COLO668 (cell line): ENCODE results near the gene CD22.

Experiments
- DNase-seq: peaks from one replicate; lab custom pipeline; 2025; ENCODE audit not compliant: unreplicated experiment; lab: John Stamatoyannopoulos, UW

The CD22 gene

DNA sequence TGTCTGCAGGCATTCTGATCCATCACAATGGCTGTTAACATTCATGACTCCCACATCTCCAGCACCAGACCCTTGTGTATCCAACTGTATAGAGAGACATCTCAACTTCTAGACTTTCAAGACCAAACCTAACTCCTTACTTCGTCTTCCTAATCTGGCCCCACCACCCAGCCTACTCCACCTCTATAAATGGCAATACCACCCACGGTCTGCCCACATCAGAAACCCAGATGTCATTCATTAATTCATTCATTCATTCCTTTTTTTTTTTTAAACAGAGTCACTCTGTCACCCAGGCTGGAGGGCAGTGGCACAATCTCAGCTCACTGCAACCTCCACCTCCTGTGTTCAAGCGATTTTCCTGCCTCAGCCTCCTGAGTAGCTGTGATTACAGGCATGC is 52.3 kb downstream of the CD22 start:
- no peak for DNase-seq

GRCh38 chr19:35381926-35382325 is 52.9 kb downstream of the CD22 start:
- no peak for DNase-seq

GRCh38 chr19:35383536-35383935 is 54.5 kb downstream of the CD22 start:
- DNase-seq, result no peak

DNA sequence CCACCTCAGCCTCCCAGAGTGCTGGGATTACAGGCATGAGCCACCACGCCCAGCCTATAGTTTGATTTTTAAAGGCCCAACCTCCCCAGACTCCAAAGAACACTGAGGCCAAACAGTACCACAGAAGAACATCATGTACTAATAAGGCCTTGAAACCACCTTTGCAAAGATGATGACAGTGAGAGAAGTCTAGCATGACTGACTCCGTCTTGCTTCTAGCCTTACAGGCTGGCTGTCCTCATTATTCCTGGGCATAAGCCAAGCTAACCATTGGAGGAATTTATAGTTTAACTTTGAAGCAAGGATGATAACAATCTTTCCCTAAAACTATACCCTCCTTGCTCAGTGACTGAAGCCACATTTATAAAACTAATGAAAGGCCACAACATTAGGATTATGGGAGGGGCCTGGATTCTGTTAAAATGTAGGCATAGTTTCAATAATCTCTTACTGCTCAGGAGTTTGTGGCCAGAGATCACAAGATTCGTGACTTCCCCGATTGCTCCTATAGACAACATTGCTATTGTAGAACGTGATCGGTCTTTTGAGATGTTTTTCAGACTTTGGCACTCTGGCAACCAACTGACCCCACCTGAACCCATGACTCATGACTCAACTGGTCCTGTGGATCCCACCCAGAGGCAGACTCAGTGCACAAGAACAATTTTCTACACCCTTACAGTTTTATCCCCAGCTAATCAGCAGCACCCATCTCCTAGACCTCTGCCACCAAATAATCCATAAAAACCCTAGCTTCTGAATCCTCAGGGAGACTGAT is 59.5 kb downstream of the CD22 start:
- no peak for DNase-seq

DNA sequence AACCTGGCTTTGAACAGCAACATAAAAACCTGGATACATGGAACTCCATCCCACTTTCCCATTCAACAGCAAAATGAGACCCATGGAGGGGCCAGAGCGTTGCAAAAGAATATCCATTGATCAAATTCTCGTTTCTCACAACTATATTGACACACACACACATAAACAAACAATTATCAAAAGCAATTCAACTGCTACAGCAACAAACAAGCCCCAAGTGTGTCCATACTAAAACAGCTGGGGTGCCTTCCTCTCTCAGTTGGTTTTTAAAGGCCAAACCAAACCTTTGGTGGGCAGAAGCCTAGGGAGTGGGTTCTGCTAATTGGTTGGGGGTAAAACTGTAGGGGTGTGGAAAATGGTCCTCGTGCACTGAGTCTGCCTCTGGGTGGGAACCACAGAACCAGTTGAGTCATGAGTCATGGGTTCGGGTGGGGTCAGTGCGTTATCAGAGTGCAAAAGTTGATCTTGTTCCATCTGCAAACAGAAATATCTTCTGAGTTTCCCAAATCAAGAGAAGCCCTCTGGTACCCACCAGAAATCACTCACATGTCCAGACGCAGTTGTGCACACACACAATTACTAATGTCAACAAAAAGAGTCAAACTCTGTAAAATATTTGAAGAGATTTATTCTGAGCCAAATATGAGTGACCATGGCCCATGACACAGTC is 60.3 kb downstream of the CD22 start:
- no peak for DNase-seq

DNA sequence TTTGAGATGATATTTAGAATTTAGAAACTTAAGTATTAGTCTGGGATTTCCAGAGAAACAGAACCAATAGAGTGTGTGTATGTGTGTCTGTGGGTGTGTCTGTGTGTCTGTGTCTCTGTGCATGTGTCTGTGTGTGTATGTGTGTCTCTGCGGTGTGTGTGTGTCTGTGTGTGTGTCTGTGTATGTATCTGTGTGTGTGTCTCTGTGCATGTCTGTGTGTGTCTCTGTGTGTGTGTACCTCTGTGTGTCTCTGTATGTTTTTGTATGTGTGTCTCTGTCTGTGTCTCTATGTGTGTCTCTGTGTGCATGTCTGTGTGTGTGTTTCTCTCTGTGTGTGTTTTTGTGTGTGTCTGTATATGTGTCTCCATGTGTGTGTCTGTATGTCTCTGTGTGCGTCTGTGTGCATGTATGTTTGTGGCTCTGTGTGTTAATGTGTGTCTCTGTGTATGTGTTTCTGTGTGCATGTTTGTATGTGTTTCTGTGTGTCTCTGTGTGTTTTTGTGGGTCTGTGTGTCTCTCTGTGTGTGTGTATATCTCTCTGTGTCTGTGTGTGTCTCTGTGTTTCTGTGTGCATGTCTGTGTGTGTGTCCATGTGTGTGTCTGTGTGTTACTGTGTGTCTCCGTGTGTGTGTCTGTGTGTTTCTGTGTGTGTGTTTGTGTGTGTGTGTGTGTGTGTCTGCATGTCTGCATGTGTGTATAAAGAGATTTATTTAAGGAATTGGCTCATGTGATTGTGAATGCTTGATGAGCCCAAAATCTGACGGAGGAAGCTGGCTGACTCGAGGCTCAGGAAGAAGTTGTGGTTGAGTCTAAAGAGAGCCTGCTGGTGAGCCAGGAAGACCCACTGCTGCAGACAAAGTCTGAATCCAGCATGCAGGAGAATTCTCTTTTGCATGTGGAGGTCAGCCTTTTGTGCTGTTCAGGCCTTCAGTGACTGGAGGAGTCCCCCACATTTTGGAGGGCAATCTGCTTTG is 64.0 kb downstream of the CD22 start:
- no peak for DNase-seq

DNA sequence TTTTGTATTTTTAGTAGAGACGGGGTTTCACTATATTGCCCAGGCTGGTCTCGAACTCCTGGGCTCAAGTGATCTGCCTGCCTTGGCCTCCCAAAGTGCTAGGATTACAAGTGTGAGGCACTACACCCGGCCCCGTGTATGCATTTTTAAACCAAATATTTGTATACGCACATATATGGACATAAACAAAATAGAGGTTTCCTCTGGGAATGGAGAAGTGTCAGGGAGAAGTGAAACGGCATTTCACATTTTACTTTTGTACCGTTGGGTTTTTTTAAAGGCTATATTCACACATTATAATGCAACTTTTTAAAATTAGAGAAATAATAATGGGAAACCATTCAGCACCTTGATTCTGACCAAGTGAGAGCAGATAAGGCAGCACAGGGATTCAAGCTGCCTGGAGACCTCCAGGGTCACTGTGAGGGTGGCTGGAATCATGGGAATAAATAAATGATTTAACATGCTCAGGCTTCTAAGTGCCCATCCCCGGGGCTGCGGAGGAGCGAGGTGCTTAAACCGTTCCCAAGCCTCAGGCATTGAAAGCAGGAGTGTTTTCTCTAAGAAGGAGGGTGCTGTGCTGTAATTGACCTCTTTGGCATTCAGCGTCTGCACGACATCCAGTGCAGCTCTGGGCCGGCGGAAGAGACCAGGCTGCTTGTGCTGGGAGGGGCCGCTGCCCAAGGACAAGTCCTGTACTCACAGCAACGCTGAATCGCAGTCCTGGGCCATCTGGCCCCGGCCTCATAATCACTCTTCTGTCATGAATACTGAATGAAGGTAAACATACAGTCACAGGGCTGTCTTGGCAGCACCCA is 66.6 kb downstream of the CD22 start:
- peak; percentile 12 for DNase-seq

DNA sequence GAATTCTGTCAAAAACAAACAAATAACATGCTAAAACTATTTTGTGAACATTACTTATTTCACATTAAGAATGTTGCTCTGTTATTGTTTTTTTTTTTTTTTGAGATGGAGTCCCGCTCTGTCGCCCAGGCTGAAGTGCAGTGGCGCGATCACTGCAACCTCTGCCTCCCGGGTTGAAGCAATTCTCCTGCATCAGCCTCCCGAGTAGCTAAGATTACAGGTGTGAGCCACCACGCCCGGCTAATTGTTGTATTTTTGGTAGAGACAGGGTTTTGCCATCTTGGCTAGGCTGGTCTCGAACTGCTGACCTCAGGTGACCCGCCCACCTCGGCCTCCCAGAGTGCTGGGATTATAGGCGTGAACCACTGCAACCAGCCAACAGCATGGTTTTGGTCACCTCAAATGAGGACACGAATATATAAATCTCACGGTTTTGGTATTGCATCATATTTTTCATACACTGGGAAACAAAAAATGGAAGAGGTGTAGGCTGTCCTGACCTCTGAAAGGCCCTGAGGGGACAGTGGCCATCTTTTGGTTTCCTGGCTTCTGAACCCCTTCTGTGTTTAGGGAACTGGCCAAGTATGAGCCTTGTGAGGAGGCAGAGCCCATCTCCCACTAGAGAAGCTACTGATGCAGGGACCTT is 67.4 kb downstream of the CD22 start:
- DNase-seq, result no peak
